ENCODE data around the gene ZFP62. TPM values are rescaled to one million over a fixed set of nuclear protein-coding genes. Genes with fewer than 3 reads are reported as not detected.

Gene ZFP62
- total and polyA plus RNA-seq, 2 of the 4 experiments (the other 2 are of a cell fraction), result 8.2 to 20.3 TPM

GRCh38 chr5:180823346-180823745, 37.7 kb downstream of the ZFP62 start:
- DNase-seq (no peak), ATAC-seq (ENCODE audit: low read depth) (no peak)
- Histone ChIP-seq H3K9me3 (ENCODE audit: control insufficient read depth, insufficient read depth, low read length) (no peaks in the 10 kb centered on the region), H2AK5ac (ENCODE audit: low read depth, low read length) (no peak overlapping the region), H3K9me1 (ENCODE audit: insufficient read depth, low read length) (peaks cover 8% of the 10 kb centered on the region), H3K27ac (ENCODE audit: insufficient read depth, low read length) (no peak overlapping the region), H2AK9ac (replicated peaks; ENCODE audit: low read depth, low read length, poor library complexity) (no peak overlapping the region), H4K20me1 (ENCODE audit: insufficient read depth, low read length) (no peaks in the 10 kb centered on the region), H3K9ac (ENCODE audit: low read depth, low read length) (no peak overlapping the region), H4K8ac (ENCODE audit: low read depth in 2 of 2, low read length in 2 of 2) (no peak overlapping the region), H4K91ac (ENCODE audit: insufficient read depth, low read depth, low read length) (no peak overlapping the region), H3K4me3 (ENCODE audit: insufficient read depth, low read depth, low read length) (no peak overlapping the region), H2AFZ (replicated peaks; ENCODE audit: low read length, poor library complexity) (no peak overlapping the region), H3K4me1 (ENCODE audit: control insufficient read depth, insufficient read depth, low read length) (peaks cover 15% of the 10 kb centered on the region), H3K4ac (ENCODE audit: low read depth, low read length) (no peak overlapping the region), H4K5ac (ENCODE audit: low read depth, low read length) (no peak overlapping the region; the same call in 1 of the 2 replicates), H2BK15ac (ENCODE audit: low read depth, low read length) (no peak overlapping the region), H3K56ac (ENCODE audit: extremely low read depth, insufficient read depth, low read length) (no peak overlapping the region), H3K23ac (ENCODE audit: low read depth, low read length) (no peak overlapping the region), H2BK120ac (ENCODE audit: low read depth, low read length) (no peak overlapping the region), H3K4me2 (ENCODE audit: low read depth, low read length) (no peak overlapping the region), H3K14ac (replicated peaks; ENCODE audit: low read depth, low read length) (no peak overlapping the region), H3K79me1 (ENCODE audit: low read depth in 1 of 2, low read length in 2 of 2) (no peaks in the 10 kb centered on the region; a peak in 1 of 4 replicates), H2BK20ac (ENCODE audit: low read depth, low read length) (no peak overlapping the region), H3K36me3 (ENCODE audit: control insufficient read depth, insufficient read depth, low read length) (no peaks in the 10 kb centered on the region), H3K18ac (ENCODE audit: low read depth, low read length) (no peak overlapping the region), H3K27me3 (ENCODE audit: control insufficient read depth, insufficient read depth, low read length) (no peaks in the 10 kb centered on the region), H2BK5ac (ENCODE audit: low read depth, low read length, poor library complexity, severe bottlenecking) (no peak overlapping the region)
- in situ Hi-C loops (cut with MboI; ENCODE audit: low sequenced_read_pairs), result no loop called here
- dilution Hi-C loops (cut with HindIII; ENCODE audit: low sequenced_read_pairs, unreplicated experiment), result no loop called here
- CTCF ChIA-PET, result no interaction called here
- POLR2A ChIA-PET (ENCODE audit: unreplicated experiment), result interaction anchor here (0.5 kb wide), 1 partner anchor 13 kb away, joined by 5 read pairs; no protein-coding TSS in a partner anchor
- TF ChIP-seq USF2 (IDR thresholded peaks at IDR 0.05; ENCODE audit: low read depth, low read length) (no peak), BHLHE40 (IDR thresholded peaks at IDR 0.05; ENCODE audit: low read depth, low read length) (no peak), MAZ (IDR thresholded peaks at IDR 0.05; ENCODE audit: borderline replicate concordance, low read depth, low read length) (no peak), MAFK (IDR thresholded peaks at IDR 0.05; ENCODE audit: low read depth, low read length) (no peak), NFE2L2 (IDR thresholded peaks at IDR 0.05; ENCODE audit: low read depth, low read length) (no peak), FOS (IDR thresholded peaks at IDR 0.05; ENCODE audit: low read depth, low read length) (no peak), POLR2A (IDR thresholded peaks at IDR 0.05; ENCODE audit: low read depth, low read length) (no peak), RFX5 (IDR thresholded peaks at IDR 0.05; ENCODE audit: low read depth, low read length) (no peak), RAD21 (IDR thresholded peaks at IDR 0.05; ENCODE audit: low read length) (no peak), MXI1 (IDR thresholded peaks at IDR 0.05; ENCODE audit: borderline replicate concordance, low read depth, low read length) (no peak), ELK1 (IDR thresholded peaks at IDR 0.05; ENCODE audit: borderline replicate concordance, low read depth, low read length) (no peak), CTCF (conservative IDR thresholded peaks at IDR 0.05; ENCODE audit: low read depth, low read length) (no peak)
- intact Hi-C loops (cut with micrococcal nuclease), result no loop called here
- no CpG with 5 or more reads among the region's 7 CpGs for WGBS, 2 experiments (ENCODE audit: extremely low coverage in 2 of 2, insufficient read length in 1 of 2)
- BruUV-seq (replicated peaks), result no TSS peak

All from IMR-90 (cell line).